Suppressor macrophage (primary cell): ENCODE measurements around the gene EMILIN2.
A peak's percentile ranks its signal among the peaks of the same experiment; 100 is the strongest.

Experiments used
- DNase-seq, 4 experiments: peaks; one replicate each; pipeline ENCODE4 v3.0.0-alpha.2; 2020 to 2022

EMILIN2 gene

DNA sequence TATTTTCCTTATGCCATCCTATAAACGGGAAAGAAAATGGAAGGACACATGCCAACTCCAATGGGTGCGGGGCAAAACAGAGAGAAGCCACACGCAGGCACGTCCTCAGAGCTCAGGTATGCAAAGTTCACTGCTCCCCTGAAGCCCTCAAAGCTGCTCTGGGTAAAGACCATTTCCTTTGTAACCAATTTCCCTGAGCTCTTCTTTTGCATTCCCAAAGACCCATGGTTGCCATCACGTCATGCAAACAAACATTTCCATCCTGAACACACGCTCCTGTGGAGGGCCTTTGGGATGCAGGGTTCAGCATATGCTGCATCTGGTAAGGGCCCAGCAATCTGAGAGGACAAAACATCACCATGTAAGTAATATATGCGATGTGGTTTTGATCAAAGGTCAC, 69.4 kb downstream of the EMILIN2 start:
- DNase-seq = no peak

DNA sequence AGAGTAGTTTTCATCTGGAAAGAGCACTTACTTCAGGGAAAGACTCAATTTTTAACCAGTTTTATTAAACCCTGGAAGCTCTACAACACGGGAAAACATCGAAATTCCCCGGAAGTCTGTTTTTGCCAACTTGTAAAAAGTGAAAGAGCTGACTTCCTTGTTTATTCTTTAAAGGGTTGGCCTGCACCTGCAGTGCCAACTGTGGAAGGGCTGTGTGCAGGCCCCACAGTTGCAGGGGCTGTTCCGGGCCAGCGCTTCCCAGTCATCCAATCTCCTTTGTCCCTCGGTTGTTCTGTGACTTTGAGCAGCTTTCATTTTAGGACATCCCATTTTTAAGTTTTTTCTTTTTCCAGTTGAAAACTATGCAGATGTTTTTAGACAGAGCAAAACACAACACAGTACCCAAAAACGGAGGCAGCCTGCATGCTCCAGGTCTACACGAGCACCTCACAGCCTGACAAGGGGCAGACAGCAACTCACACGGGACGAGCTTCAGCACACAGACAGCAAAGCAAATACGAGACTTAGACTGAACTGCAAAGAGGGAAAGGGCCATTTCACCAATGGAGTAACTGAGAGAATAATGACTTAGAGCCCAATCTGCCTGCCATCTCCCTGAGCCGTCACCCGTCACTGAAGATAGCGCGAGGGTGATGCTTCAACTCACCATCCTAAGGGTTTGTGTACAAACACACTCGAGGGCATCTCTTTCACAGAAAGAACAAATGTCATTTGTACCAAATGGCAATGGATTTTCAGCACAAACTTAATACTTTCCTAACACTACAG, 70.6 kb downstream of the EMILIN2 start:
- no peak for DNase-seq

DNA sequence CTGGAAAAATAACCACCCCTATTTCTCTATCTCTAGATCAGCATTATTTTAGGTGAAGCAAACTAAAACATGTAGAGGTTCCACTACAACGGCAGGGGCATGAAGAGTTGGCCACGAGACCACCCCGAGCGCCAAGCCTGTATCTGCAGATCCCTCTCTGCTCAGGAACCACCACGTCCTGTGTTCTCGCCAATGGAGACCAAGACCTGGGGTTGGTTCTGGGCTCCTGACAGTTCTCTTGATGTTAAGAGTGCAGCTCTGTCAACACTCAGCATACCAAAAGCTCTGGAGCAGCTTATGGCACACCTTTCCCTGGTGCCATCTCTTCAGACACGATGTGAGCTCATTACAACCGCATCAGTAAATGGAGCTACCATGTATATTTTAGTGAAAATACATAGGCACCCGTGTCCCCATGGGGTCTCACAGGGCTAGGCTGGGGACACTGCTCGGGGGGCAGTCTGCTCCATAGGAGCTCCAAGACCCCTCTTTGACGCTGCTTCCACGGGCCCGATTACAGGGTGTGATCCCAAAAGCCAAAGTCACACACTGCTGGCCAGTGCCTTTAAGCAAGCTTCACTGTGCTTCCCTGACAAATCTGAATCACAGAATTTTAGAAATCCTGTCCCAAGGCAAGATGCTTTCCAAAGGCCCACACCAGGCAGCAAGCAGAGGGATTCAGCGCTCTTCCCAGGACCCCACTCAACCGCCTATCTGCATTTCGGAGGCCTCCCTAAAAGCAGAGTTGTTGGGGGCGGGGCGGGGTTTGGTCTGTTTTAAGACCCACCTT, 72.2 kb downstream of the EMILIN2 start:
- DNase-seq = no peak

DNA sequence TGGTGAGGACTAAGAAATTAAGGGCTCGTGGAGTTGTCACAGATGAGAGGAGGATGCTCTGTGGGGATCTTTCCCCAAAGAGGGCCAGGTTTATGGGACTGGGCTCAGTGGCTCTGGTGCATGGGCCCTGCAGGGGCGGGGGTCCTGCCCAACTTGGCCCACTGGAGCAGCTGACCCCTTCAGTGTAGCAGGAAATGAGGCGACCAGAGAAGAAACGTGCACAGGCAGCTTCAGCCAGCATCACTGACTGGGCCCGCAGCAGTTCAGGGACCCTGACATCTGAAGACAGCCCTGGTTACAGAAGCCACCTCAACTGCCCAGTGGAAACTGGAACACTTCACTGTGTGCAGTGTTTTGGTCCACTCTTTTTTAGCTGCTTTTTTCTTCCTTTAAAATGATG, 72.8 kb downstream of the EMILIN2 start:
- DNase-seq = no peak

DNA sequence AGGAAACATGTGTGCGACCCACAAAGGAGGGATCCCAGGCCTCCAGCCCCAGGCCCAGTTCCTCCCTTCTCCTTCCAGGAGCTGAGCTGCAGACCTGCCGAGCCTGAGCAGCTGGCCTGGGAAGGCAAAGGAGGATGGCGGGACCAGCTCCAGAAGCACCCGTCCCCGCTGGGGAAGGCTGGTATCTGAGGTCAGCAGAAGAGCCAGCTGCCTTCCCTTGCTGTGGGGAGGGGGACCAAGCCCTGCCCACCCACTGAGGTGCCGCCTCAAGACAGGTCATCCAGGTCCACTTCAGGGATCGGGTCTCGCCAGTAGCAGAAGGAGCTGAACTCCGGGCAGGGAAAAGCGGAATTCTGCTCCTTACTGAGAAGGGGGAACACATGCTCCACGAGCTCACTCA, 73.2 kb downstream of the EMILIN2 start:
- no peak for DNase-seq

DNA sequence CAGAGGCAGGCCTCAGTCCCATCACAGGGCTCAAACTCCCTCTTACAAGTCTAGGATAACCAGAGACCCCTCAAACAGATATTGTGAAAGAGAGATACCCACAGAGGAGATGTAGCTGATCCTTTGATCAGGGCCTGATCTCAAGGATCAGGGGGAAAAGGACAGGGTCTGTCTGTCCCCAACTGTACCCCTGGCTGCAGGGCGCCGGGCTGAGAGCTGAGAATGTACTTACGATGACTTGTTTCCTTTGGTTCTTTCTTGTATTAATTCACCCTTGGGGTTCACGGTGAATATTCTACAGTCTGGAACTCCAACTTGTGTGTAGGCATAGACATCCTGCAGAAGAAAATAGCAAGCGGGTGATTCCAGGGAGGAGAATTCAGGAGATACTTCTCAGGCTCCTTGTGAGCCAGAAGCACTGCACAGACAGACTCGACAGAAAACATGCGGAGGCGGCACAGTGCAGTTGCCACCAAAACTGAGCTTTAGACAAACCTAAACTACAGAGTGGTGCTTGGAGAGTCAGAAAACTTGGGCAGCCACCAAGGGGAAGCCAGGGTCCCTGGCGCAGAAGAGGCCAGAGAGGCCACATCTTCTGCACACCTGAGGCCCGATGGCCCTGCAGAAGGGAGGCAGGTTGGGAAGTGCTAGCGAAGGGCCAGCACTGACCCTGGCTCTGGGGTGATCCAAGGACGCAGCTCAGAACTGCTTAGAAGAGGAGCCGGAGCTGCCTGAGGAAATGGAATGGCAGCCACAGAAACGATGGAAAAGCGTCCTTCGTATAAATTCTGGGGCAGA, 73.9 kb downstream of the EMILIN2 start:
- DNase-seq = no peak

DNA sequence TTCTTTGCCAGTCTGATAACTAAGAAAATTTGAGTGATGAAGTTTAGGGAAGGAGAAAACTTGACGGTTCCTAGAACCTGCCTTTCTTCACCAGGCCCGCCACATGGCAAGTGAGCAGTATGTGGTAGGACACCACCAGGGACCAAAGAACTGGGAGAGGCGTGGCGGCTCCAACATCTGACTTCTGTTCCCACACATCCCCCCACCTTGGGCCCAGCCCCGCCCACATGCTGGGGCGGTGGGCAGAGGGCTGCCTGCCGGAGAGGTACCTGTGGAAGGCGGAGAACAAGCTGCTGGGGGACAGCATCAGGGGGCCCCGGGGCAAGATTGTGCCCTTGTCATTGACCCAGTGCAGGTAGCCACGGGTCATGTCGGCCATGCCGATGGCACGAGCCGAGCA, 75.0 kb downstream of the EMILIN2 start:
- no peak for DNase-seq

DNA sequence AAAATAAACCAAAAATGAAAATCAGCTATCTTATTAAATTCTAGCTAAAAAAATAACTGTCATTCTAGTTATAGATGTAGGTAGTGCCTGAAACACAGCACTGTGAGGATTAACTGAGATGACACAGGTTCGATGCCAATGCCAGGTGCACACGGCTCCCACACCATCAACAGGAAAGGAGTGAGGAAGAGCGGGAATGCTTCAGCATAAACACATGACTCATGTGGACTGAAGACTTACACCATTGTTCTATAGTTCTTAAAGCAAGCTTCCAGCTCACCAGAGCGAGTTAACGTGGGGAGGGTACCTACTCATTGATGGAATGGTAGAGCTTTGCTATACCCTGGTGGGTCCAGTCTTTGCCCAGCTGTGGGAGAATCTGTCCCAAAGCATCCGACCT, 76.7 kb downstream of the EMILIN2 start:
- no peak for DNase-seq

DNA sequence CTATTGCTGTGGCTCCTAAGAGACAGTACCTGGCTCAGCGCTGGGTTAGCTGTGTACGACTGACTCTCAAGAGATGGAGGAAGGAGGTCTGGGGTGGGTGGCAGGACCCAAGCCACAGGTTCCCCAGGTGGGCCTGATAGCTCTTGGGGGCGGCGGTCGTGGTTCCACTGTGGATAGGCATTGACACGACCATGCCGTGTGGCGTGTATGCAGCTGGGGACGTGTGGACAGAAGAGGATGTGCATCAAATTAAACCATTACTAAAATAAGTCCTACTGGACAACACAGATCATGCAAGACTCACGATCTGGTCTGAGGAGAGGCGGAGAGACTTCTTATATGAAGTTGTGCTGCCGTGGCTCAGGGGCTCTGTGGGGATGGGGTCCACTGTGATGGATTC, 78.1 kb downstream of the EMILIN2 start:
- no peak for DNase-seq

DNA sequence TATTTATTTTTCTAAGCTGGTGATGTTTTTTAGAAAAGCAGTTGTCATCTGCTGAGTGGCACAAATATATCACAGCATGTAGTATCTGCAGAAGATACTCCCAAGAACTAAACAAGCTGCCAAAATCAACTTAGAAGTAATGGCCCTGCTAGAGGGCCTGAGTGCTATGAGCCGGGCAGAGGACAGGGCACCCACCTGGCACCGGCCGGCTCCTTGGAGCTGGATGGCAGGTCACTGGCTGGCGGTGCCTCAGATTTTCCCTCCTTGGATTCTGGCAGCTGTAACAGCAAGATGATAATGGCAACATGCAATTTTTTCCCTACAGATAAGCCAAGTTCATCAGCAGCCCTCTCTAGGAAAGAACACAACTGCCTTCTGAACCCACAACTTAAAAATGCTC, 79.7 kb downstream of the EMILIN2 start:
- no peak for DNase-seq

DNA sequence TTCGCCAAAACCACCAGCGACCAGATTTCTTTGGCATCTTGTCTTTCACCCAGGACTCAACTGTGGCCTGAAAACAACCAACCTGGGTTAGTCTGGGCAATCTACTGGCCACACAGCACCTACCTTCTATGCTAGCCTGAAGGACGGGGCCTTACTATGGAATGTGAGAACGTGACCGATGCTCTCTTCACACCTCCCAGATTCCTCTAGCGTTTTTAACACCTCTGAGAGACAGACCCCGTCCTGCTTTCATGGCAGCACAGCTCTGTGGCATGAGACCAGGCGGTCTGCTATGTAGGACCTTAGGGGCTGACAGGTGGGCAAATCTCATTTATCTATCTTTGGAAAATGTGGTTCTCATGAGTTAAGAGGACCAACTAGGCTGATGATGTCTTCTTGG, 80.9 kb downstream of the EMILIN2 start:
- no peak for DNase-seq

DNA sequence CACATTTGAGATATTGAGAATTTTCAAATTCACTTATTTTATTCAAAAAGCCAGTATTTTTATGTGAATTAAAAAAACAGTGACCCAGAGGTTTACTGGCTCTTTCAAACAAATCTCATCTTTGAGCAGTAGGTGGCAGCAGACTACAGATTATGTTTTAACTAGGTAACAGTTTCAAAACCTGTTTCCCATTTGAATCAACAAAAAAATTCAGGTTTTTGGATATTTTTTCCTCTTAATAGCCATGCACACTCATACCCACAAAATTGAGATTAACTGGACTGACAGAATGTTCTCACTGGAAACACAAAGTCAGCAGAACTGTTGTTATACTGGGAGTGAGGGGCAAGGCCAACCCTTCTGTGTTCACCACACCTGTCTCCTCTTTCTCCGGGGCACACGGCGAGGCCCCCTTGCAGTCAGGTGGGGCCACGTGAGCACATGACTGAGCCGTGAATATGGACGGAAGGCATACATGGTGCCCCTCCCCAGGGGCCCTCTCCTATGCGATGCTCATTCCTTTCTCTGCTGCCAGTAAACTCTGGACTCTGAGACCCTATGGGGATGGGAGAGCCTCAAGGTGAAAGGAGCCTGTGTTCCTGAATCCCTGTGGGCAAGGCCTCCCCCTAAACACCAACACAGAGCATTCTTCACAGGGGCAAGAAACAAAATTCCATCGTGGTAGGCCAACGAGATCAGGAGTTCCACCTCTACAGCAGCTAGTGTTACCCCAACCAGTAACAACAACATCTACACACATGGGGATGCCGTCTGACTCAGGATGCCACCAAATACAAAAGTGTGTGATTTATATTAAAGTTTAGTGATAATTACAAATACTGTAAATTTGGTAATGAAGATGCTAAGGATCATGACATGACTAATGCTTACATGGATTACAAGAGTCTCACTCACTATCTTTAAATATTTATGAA, 85.7 kb downstream of the EMILIN2 start:
- peak; percentile 65 to 88 (median 82) for DNase-seq

DNA sequence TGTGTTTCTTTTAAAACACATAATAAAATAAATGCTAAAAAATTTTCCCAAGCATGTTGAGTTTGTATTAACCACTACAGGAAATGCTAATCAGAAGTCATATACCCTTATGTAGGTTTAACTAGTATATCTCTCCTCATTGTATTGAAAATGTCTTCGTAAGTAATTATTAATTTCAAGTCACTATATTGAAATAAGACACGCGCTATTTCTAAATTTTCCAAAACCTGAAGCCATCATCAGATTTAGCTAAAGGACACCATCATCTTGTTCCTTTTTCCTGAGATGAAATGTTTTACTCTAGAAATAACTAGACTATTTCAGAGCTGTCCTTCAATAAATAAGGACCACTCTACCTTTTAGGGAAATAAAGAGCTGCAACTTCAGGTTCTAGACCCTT, 87.2 kb downstream of the EMILIN2 start:
- DNase-seq = no peak

DNA sequence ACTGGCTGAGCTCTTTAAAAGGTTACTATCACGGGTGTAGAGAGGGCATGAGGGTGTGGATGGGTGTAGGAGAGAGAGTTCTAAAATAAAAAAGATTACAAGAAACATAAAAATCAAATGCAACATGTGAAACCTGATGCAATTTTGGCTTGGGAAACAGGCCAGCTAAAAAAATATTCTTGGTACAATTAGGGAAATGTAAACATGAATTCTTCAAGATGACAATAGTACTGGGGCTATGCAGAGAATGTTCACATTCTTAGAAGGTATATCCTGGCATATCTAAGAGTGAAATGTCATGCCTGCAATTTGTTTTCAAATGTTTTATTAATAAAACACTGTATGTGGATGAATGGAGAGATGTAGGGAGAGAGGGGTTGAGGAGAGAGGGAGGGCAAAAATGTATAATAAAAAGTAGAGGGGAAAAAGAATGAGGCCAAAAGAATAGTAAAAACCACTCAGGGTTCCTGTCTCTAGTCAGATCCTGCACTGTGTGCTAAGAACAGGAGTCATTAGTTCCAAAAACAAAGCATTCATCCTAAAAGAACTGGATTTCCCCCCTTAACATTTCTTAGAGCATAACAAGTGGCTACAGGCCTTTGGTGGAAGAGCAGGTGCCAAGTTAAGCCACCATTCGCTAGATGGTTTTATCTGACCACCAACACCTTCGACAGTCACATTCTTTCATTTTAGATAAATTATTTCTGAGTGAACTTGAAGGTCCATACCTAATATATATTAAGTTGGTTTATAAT, 88.8 kb downstream of the EMILIN2 start:
- DNase-seq = no peak

DNA sequence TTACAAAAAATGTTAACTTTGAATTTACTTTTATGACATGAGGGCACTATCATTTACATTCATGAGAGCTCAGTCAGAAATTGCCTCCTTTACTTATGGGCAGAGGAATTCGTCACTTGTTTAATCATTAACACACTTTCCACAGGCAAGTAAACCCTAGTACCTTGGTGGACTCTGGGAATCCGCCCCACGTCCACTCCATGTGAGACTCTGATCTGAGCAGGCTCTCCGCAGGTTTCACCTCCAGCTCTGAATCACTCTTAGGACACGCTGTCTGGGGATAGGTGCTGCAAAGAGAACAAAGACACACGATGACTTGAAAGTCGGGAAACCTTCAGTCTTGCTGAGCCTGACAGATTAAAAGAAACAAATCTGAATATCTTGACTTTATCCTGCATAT, 92.5 kb downstream of the EMILIN2 start:
- DNase-seq = no peak

DNA sequence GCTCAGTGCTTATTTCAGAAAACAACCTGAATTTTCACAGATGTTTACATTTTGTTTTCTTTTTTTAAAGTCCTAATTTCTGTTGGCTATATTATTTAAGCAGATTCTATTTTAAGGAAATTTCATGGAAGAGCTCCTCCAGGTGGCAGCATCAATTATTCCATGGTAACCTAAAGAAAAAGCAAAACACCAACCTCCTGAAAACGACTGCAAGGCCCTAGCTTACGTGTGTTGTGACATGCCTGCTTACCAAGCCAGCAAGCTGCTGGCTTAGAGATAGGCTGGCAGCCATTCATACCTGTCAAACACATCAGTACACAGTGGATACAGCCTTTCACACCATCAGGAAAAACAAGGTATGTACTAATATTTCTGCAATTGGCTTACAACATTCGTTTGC, 101.2 kb downstream of the EMILIN2 start:
- DNase-seq = peak in 1 of 4 experiments; percentile 34

DNA sequence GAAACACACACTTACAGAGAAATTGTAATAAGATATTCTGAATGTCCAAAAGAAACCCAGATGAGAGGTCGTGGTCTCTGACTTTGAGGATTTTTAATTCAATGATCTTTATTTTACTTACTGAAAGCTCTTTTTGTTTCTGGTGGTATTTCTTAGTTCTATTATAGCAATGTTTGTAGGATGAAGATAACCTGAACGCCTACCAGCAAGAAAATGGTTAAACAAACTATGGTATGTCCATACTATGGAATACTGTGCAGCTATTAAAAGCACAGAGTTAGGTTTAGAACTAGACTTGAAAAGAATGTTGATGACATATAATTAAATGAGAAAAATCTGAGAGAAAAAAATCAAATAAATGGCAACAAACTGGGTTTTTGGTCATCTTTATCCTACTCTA, 105.8 kb downstream of the EMILIN2 start:
- DNase-seq = no peak

DNA sequence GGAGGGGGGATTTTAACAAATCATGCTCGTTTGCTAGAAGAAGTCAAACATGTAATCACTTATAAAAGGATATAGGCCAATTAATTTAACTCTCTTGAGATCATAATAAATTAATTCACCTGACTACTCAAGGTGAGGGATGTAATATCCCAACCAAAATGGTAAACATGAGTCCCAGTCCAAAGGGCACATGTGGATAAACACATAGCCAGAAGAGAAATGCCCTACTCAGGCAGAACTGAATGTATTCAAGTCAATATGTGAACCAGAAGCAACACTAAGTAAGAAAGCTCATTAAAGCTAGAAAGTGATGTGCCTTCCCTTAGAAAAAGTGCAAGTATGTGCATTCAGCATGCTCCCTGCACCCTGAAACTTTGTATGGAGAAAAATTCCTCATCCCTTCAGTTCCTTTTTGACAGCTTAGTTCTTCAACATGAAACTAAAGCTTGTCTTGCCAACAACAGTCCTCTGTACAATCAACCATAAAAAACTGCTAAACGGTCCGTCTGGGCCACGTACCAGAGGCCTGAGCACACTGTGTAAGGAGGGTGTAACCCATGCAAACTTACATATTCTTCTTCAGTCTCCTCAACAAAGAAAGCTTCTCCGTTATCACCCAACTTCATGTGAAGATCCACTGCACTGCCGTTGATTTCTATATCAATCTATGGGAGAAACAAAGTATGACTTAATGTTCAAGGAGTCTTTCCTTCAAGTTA, 107.3 kb downstream of the EMILIN2 start:
- no peak for DNase-seq

DNA sequence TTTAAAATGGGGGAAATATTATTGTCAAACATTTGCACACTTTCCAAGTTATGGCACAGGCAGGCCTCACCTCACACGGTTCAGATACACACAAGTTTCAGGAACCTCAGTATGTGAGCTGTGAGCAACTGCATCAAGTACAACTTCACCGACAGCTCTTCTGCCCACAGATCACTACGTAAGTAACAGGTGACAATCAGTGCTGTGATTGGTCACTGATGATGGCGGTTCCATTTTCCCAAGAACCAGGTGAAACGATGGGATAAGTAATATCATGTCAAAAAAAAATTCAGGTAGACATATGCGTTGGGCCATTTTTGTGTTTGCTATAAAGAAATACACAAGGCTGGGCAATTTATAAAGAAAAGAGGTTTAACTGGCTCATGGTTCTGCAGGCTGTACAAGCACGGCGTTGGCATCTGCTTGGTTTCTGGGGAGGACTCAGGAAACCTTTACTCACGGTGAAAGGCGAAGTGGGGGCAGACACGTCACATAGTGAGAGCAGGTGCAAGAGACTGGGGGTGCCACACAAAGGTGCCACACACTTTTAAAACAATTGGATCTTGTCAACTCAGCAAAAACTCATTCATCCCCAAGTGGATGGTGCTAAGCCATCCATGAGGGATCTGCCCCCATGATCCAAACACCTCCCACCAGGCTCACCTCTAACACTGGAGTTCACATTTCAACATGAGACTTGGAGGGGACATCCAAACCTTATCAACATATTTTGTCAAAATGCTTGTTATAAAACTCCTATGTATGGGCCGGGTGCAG, 108.3 kb downstream of the EMILIN2 start:
- DNase-seq = no peak

DNA sequence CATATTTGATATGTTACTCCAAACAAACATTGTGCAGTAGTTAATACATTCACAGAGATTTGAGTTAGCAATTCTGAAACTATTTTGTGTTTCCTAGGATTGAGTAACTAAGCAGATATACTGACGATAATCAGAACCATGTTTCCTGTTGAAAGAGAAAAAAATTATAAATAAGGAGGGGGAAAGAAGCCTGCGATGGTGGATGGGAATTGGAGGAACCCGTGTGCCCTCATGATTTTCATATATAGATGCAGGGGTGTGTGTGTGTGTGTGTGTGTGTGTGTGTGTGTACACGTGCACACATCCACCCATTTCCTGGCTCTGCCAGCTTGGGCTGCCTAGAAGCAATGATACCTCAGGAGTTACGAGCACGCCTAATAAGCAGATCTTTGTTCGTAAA, 109.2 kb downstream of the EMILIN2 start:
- DNase-seq = no peak
